ENCODE data around the gene MEGF8. TPM values are rescaled to one million over a fixed set of nuclear protein-coding genes. Genes with fewer than 3 reads are reported as not detected.

Gene MEGF8, protein sequence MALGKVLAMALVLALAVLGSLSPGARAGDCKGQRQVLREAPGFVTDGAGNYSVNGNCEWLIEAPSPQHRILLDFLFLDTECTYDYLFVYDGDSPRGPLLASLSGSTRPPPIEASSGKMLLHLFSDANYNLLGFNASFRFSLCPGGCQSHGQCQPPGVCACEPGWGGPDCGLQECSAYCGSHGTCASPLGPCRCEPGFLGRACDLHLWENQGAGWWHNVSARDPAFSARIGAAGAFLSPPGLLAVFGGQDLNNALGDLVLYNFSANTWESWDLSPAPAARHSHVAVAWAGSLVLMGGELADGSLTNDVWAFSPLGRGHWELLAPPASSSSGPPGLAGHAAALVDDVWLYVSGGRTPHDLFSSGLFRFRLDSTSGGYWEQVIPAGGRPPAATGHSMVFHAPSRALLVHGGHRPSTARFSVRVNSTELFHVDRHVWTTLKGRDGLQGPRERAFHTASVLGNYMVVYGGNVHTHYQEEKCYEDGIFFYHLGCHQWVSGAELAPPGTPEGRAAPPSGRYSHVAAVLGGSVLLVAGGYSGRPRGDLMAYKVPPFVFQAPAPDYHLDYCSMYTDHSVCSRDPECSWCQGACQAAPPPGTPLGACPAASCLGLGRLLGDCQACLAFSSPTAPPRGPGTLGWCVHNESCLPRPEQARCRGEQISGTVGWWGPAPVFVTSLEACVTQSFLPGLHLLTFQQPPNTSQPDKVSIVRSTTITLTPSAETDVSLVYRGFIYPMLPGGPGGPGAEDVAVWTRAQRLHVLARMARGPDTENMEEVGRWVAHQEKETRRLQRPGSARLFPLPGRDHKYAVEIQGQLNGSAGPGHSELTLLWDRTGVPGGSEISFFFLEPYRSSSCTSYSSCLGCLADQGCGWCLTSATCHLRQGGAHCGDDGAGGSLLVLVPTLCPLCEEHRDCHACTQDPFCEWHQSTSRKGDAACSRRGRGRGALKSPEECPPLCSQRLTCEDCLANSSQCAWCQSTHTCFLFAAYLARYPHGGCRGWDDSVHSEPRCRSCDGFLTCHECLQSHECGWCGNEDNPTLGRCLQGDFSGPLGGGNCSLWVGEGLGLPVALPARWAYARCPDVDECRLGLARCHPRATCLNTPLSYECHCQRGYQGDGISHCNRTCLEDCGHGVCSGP (N-terminal part only)
- total RNA-seq (2014; rRNA removed; shearing (Covaris generic)) = 7.4 and 7.8 TPM in 2 replicates
- polyA plus RNA-seq (2014; cell fraction: nucleus; rRNA removed) = 7.7 and 9.9 TPM in 2 replicates

DNA sequence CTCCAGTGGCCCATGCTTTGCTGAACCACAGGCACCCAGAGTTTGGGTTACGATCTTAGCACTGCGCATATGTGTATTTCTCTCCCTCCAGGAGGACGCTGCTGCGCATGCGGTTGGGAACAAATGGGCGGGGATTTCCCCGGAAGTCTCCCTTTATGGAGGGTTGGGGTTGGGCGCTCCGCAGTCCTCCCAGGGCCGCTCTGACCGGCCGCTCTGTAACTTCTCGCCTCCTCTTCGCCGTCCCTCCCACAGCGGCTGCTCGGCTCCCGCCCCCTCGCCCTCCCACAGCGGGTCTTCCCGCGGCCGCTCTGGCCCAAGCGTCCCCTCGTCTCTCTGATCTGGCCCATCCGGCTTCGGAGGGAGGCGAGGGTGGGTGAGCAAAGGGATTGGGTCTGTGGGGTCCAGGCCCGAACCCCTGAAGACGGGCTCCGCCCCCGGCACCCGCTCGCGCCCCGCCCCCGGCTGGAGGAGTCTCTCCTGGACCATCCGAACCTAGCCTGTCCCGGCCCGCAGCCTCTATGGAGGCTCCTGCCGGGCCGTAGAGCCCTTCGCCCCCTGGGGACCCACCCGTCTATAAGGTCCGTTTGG, at the start of gene MEGF8:
MEGF8 (plus strand) TSS at position 328 of the 588 bp plus-strand sequence. CDS start 609 bp downstream, outside the sequence.
- DNase-seq (ENCODE audit: extremely low read depth, low read depth) = peak; percentile 97

- DNase-seq (ENCODE audit: extremely low read depth, low read depth) = no peak
Observed at GRCh38 chr19:42276284-42276683, 49.2 kb upstream of the MEGF8 start.

- DNase-seq (ENCODE audit: extremely low read depth, low read depth) = no peak
Observed at GRCh38 chr19:42276821-42277220, 48.6 kb upstream of the MEGF8 start.

DNA sequence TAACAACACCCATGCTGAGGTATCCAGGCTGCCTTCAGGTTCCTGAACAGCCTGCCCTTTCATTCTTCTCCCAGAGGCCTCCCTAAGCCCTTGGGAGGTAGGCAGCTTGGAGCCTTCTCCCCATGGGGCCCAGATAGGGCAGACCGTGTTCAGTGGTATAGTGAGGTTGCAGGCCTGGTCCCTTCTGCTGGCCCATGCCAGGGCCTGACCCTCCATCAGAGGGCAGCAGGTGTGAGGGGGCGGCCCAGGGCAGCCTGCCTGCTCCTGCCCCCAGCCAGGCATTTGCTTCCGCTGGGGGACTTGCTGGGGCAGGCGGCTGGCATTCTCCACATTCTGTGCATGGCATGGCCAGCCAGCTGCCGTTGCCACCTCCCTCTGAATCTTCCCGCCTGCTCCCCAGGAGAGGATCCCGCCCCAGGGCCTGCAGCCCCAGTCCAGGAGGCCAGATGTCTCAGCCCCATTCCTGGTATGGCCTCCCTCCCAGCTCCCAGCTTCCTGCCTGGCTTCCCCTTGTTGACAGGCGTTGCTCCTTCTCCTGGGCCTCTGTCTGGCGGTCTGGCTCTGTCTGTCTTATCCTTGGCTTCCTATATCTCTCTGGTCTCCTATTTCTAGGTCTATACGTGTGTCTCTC, 47.5 kb upstream of the MEGF8 start:
- no peak for DNase-seq (ENCODE audit: extremely low read depth, low read depth)

DNA sequence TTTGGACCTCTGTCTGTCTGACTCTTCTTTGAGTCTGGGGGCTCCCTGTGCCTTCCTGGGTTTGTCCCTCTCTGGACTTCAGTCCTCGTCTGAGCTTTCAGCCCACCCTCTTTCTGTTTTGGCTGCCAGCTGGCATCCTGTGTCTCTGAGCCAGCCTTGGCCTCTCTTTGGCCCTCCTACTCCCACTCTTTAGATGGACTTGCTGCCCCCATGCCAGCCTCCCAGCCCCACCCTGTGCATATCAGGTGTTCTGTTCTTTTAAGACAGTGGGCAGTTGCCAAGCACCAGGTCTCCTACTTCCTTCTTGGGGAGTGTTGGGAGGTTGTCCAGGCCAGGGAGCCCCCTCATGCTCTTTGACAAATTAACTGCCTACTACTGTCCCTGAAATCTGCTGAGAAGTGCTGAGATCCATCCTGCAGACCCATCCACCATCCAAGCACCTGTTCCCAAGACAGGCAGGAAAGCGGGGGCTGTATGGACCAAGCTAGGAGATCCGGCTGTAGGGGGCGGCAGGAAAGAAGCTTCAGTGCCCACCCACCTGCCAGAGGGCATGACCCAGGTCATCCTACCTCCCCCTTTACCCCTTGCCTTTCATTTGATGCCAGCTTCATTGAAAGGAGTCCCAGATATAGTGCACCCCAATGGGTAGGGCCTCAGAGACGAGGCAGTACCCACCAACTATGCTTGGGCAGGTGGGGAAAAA, 46.8 kb upstream of the MEGF8 start:
- no peak for DNase-seq (ENCODE audit: extremely low read depth, low read depth)

DNA sequence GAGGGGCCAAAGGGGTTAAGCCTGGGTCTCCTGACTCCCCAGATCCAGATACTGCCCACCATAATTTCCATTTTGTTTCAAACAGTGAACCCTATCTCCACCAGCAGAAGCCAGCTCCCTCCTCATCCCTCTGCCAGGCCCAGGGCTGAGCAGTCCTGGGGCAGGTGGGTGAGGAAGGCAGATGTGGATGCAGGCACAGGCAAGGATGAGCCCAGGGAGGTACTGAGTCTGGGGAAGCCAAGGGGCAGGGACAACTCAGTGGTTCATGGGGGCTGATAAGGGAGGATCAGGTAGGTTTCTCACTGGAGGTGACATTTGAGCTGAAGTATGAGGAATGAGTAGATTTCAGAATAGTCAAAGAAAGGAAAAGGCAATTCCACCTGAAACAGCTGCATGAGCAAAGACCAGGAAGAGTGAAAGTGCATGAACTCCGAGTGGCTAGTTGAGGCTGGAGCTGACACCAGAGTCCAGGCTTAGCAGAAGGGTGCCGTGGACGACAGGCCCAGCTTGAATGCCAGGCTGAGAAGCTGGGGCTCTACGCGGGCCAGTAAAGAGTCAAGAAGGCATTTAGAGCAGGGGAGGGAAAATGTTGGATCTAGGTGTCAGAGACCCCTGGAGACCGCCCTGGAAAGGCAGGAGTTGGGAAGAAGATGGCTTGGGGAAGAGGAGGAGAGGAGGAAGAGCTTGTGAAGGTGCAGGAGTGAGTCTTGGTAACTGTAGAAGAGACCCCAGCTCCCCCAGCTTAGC, 46.1 kb upstream of the MEGF8 start:
- no peak for DNase-seq (ENCODE audit: extremely low read depth, low read depth)

- DNase-seq (ENCODE audit: extremely low read depth, low read depth) = peak; percentile 68
Observed at GRCh38 chr19:42279902-42280814, 45.3 kb upstream of the MEGF8 start.

DNA sequence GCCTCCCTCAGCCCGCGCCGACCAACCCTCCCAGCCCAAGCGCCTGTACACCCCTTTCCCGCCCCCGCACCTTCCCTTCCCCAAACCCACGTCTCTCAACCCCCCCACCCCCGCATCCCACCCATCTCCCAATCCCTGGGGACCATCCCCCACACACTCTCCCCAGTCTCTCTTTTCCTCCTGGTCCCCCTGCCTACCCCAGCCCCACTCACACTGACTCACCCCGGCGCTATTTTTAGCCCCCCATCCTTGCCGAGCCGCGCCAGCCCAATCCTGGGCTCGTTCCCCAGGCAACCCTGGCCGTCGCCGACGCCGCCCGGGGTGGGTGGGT, 44.7 kb upstream of the MEGF8 start:
- no peak for DNase-seq (ENCODE audit: extremely low read depth, low read depth)

DNA sequence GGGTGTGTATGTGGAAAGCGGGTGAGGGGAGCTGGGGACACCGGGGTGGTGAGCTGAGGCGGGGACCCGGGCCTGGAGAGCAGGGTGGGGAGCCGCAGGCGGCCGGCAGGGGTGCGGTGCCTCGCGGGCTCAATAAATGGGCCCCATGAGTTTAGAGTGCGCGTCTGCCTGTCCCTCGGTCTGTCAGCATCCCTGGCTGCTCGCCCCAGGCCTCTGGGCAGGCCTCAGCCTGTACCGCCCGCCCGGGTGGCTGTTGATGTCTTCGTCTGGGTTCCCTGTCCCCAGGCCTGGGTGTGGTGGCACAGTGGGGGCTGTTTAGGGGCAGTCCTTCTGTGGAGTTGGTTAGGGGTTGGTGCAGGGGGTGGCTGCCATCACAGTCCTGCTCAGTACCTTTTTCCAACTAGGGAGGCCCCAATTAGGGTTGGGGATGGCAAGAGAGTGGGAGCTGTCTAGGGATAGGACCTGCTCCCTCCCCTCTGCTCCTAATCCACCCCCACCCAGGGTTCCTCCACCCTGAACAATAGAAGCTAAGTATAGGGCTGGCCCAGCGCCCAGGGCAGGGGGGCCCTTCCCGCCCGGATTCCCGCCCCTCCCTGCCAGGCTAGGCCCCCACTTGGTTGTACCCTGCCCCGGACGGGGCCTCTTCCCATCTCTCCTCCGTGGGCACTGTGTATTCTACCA, 44.1 kb upstream of the MEGF8 start:
- no peak for DNase-seq (ENCODE audit: extremely low read depth, low read depth)

GRCh38 chr19:42281827-42282762, 43.3 kb upstream of the MEGF8 start:
- DNase-seq (ENCODE audit: extremely low read depth, low read depth) = no peak

DNA sequence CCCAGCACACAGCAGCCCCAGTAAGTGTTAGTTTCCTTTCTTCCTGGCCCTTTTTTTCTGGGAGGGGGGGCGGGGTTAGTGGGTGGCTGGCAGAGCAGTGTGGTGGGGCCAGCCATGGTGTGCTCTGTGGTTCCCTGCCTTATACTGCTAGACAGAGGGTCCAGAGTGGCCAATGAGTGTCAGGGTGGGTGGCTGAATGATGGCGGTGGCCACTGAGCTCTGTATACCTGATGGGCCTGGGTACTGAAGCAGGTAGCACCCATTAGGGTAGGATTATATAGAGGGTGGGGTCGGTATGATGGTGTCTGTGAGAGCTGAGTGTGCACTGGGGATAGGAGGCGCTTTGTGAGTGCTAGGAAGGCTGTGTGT, 42.6 kb upstream of the MEGF8 start:
- no peak for DNase-seq (ENCODE audit: extremely low read depth, low read depth)

- peak; percentile 85 for DNase-seq (ENCODE audit: extremely low read depth, low read depth)
Observed at GRCh38 chr19:42283188-42284065, 42.0 kb upstream of the MEGF8 start.

GRCh38 chr19:42284066-42284501, 41.4 kb upstream of the MEGF8 start:
- peak; percentile 62 for DNase-seq (ENCODE audit: extremely low read depth, low read depth)

DNA sequence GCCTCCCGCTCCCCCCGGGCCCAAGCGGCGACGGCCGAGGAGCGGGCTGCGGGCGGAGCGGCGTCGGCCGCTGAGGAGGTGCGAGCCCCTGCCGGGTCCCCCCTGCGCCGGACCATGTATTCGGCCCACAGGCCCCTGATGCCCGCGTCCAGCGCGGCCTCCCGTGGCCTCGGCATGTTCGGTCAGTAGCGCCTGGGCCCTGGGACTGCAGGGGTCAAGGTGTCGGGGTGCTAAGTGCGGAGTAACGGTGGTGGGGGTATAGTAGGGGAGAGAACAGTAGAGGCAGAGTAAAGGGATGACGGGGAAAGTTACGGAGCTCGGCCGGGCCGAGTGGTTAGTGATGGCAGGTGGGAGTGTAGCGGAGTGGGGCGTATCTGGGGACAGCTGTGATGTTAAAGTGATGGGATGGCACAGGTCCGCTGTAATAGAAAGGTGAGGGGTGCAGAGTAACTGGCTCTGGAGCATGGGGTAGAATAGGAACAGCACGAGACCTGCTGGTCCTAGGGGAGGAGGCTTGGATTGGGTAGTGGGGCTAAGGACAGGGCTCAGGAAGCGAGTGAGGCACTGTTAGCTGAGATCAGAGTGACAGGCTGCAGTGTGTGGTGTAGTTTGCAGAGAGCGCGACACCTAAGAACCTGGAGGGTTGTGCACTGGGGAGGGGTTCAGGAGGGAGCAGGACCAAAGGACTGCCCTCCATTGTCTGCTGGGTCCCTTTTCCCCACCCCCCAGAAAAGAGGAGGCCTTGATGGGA, 40.7 kb upstream of the MEGF8 start:
- no peak for DNase-seq (ENCODE audit: extremely low read depth, low read depth)

All from NCI-H460 (cell line).